ENCODE results near the gene LIPG. TPM values are rescaled to one million over a fixed set of nuclear protein-coding genes. Genes with fewer than 3 reads are reported as not detected.

The LIPG gene
- total RNA-seq, 1 donor from 2014 or later: 18.2 TPM

DNA sequence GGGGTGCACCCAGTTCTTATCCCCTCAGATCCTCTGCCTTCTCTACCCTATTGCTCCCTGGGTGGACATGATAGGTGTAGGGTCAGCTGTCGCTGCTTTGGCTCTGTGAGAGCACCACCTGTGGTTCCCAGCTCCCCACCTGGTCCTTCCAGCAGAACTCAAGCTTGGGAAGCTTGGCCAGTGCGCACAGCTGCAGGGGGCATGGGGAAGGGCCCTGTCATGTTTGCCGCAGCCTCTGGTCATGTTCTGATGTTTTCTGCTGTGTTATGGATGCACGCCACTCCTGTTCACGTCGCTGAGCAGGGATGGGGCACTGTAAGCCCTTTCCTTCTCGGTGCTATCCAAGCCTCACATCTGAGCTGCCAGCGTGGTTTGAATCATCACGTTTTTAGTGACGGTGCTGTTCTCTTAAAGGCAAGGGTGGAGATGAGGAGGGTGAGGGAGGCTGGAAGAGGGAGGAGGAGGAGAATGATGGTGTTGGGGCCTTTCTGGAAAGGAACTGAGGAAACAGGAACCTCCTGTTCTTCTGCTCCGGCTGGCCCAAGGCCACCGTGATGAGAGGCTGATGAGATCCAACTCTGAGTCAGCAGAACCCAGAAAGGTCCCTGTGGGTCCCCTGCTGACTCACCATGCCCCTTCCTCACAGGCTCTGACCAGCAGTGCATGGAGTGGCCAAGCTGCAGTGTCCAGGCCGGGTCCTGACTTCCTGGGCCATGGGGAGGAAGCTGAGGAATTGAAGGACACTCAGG is 78.0 kb downstream of the LIPG start:
- no peak for DNase-seq

DNA sequence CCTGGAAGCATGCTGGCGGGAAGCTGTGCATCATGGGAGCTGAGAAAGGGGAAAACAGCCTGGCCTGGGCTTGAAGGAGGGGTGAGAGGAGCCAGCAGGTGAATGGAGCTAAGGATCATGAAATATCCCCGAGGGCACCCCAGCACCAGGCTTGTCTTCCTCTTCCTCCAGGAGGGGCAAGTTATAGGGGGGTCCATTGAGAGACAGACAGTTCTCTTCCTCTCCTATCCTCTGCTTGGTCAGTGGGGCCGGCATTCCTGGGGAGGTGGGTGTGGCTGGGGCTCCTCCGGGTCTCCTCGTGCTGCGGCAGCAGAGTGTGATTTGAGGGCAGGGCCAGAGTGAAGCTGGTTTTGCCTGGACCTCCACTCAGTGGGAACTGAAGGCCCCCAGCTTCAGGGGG is 78.9 kb downstream of the LIPG start:
- no peak for DNase-seq

DNA sequence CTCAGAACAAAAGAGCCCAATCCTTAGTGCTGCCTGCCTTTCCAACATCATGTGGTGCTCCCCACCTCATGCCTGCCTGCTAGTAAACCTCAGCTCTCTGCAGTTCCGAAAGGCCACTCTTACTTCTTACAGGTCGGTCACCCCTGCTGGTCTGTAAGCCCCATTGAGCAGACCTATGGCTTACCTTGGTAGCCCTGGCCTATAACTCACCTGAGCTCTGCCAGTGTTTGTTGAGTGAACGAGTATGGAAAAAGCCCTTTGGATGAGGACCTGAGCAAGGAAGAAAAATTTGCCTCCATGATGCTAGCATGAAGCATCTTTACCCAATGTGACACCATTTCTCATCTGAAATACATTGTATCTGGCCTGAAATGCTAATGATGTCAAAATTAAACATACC is 83.3 kb downstream of the LIPG start:
- DNase-seq: no peak

DNA sequence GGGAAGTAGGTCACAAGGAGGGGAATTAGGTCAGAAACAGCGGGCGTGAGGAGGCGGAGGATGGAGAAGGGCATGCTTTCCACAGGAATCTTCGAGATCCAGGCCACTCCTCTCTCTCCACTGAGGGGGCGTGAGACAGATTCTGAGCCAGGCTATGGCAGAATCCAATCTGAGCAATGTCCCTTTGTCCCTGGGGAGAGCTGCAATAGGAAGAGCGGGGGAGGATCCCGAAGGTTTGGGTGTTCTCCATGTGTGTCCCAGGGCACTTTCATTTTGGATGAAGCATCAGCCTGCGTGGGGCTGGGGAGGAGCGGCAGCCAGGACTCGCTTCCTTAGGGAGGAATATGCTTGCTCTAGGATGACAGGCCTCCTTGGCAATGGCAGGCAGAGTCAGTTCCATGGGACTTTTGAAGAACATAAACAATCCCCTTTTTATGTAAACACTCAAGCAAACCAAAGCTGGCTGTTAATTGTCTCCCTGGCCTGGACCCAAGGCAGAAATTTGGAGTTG is 84.0 kb downstream of the LIPG start:
- no peak for DNase-seq

DNA sequence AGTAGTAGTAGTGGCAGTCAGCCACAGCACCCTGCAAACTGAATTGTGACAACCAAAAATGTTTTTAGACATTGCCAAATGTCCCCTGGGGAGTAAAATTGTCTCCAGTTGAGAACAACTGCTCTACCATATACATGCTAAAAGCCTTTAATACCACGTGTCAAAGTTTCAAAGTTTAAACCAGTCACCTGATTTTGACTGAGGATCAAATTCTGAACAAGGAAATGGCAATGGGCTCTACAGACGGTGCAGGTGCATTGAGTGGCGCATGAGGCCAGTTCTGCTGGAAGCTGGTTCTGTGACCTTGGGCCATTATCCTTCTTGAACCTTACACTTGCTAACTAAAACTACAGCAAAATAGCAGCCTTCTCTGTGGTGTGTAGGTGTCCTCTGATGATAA is 85.0 kb downstream of the LIPG start:
- DNase-seq: no peak

DNA sequence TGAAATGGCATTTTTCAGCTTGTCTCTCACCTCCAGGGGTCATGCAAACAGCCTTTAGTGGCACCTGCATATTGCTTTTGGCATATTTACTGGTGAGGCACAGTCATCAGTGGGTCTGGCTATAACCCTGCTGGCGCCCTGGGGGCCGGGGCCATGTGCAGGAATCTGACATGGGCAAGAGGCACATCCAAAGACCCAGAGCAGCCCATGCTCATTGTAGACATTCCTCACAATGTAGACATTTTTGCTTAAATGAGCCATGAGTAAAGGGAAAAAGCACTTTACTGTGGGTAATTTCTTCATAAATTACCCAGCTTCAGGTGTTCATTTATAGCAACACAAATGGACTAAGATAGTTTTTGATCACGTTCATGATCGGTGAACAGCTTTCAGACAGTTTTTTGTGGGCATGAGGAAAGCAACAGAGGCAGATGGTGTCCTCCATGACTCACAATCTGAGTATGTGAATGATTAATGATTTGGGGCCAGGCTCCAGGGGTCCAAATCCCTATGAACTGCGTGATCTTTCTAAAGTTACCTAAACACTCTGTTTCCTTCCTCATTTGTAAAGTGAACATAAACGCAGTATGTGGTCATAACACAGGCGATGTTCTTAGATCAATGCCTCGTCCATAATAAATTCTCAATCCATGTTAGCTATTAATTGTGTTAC is 85.8 kb downstream of the LIPG start:
- DNase-seq: no peak

DNA sequence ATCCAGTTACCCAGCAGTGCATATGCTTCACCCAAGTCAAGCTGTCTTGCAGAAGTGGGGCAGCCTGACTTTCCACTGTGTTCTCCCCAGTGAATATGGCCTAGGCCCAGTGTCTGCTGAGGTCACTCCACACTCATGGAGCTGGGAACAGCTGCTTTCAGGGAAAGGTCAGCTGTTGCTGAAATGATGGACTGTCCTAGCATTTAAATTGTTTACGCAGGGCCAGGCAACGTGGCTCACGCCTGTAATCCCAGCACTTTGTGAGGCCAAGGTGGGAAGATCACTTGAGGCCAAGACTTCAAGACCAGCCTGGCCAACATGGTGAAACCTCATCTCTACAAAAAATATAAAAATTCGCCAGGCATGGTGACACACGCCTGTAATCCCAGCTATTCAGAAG is 86.5 kb downstream of the LIPG start:
- no peak for DNase-seq

Other genes starting within 250 kb of the LIPG start
- gene DYM, start 101.4 kb upstream of the LIPG start, total RNA-seq: 148 TPM
- 63.2 TPM for gene C18orf32, start 74.8 kb upstream of the LIPG start, total RNA-seq
- gene RPL17, start 69.6 kb upstream of the LIPG start, total RNA-seq: 1,259 TPM

All from occipital lobe (tissue), 2 donors.